WTC11 (cell line): ENCODE data around the gene MSGN1. TPM values are rescaled to one million over a fixed set of nuclear protein-coding genes. Genes with fewer than 3 reads are reported as not detected.

ENCODE experiments used
- ATAC-seq: fragments of 200-7000 bp; cut with Tn5 transposase; 2 replicates; pipeline ENCODE4 v1.10.0; 2021; ENCODE audit warnings: mild to moderate bottlenecking, moderate library complexity
- CTCF ChIA-PET: fragments of 300-600 bp; sonication (Branson Sonifier 250); formaldehyde crosslinking; loops from one replicate; lab custom pipeline; 2021; ENCODE audit warnings: antibody characterized with exemption; lab: Charles Lee
- POLR2A ChIA-PET: fragments of 350-600 bp; sonication (Branson Sonifier 250); formaldehyde crosslinking; loops from one replicate; lab custom pipeline; 2021; ENCODE audit warnings: antibody characterized with exemption; lab: Charles Lee
- DNase-seq: peaks from one replicate; pipeline ENCODE4 v3.0.0; 2021; ENCODE audit warnings: low spot score
- H3K27ac Mint-ChIP-seq: 2 replicates; pipeline ENCODE4 v1.8.0; 2021; ENCODE audit warnings: mixed read lengths
- H3K27me3 Mint-ChIP-seq: 2 replicates; pipeline ENCODE4 v1.8.0; 2021; ENCODE audit warnings: low read depth, mild to moderate bottlenecking, moderate library complexity, mixed read lengths
- H3K36me3 Mint-ChIP-seq: 2 replicates; pipeline ENCODE4 v1.8.0; 2021; ENCODE audit warnings: mixed read lengths
- H3K4me1 Mint-ChIP-seq: 2 replicates; pipeline ENCODE4 v1.8.0; 2022; ENCODE audit warnings: mixed read lengths
- H3K4me3 Mint-ChIP-seq: 2 replicates; pipeline ENCODE4 v1.8.0; 2021; ENCODE audit warnings: mild to moderate bottlenecking, moderate library complexity, mixed read lengths
- H3K9me3 Mint-ChIP-seq: 2 replicates; pipeline ENCODE4 v1.8.0; 2021; ENCODE audit warnings: mixed read lengths
- FOXJ3 ChIP-seq: sonication (generic); formaldehyde crosslinking; IDR thresholded peaks from 2 replicates; pipeline ENCODE4 v1.9.0; 2021; ENCODE audit warnings: missing genetic modification reagents, mild to moderate bottlenecking, borderline replicate concordance
- GRHL2 ChIP-seq: fragments of 250-450 bp; sonication (Bioruptor Pico); IDR thresholded peaks from 2 replicates; pipeline ENCODE4 v1.8.0; 2022; ENCODE audit warnings: mild to moderate bottlenecking, moderate library complexity; ENCODE audit not compliant: insufficient replicate concordance, severe bottlenecking
- GTF2I ChIP-seq: fragments of 250-450 bp; sonication (Bioruptor Pico); conservative IDR thresholded peaks from 2 replicates; pipeline ENCODE4 v1.4.0; 2021; ENCODE audit warnings: mild to moderate bottlenecking
- MYBL2 ChIP-seq: sonication (generic); formaldehyde crosslinking; IDR thresholded peaks from 2 replicates; pipeline ENCODE4 v1.8.1; 2023; ENCODE audit warnings: mild to moderate bottlenecking, moderate library complexity, missing genetic modification reagents
- NFE2L1 ChIP-seq: sonication (generic); formaldehyde crosslinking; IDR thresholded peaks from 2 replicates; pipeline ENCODE4 v1.8.1; 2023; ENCODE audit warnings: missing genetic modification reagents
- SP1 ChIP-seq: sonication (generic); formaldehyde crosslinking; conservative IDR thresholded peaks from 2 replicates; pipeline ENCODE4 v1.8.1; 2022; ENCODE audit warnings: missing genetic modification reagents
- ZBTB21 ChIP-seq: sonication (generic); formaldehyde crosslinking; IDR thresholded peaks from 2 replicates; pipeline ENCODE4 v1.8.1; 2023; ENCODE audit warnings: mild to moderate bottlenecking, missing genetic modification reagents, borderline replicate concordance
- ZNF121 ChIP-seq: sonication (generic); formaldehyde crosslinking; IDR thresholded peaks from 2 replicates; pipeline ENCODE4 v1.8.0; 2023; ENCODE audit warnings: missing genetic modification reagents
- ZNF416 ChIP-seq: fragments of 250-450 bp; sonication (Bioruptor Pico); IDR thresholded peaks from 2 replicates; pipeline ENCODE4 v1.9.0; 2021; ENCODE audit warnings: mild to moderate bottlenecking, inconsistent platforms
- total RNA-seq: library from RNA; stranded (reverse); gene quantifications from 3 replicates; pipeline ENCODE4 v1.2.3, GENCODE V29; 2021
- TF ChIP-seq, protein P1 (sequence below): sonication (generic); formaldehyde crosslinking; conservative IDR thresholded peaks from 2 replicates; pipeline ENCODE4 v1.8.1; 2023; ENCODE audit warnings: mild to moderate bottlenecking, low read depth, missing genetic modification reagents, moderate library complexity
- TF ChIP-seq, protein P2 (sequence below): sonication (generic); formaldehyde crosslinking; IDR thresholded peaks from 2 replicates; pipeline ENCODE4 v1.8.0; 2022; ENCODE audit warnings: mild to moderate bottlenecking, missing genetic modification reagents
- TF ChIP-seq, protein P3 (sequence below): sonication (generic); formaldehyde crosslinking; IDR thresholded peaks from 2 replicates; pipeline ENCODE4 v1.8.1; 2022; ENCODE audit warnings: mild to moderate bottlenecking, missing genetic modification reagents, moderate library complexity, borderline replicate concordance
- TF ChIP-seq, protein P4 (sequence below): fragments of 200-600 bp; IDR thresholded peaks from 2 replicates; pipeline ENCODE4 v1.8.0; 2022; ENCODE audit warnings: antibody characterized with exemption
- TF ChIP-seq, protein P5 (sequence below): sonication (generic); formaldehyde crosslinking; IDR thresholded peaks from 2 replicates; pipeline ENCODE4 v1.8.0; 2022; ENCODE audit warnings: mild to moderate bottlenecking, missing genetic modification reagents
- TF ChIP-seq, protein P6 (sequence below): sonication (generic); formaldehyde crosslinking; IDR thresholded peaks from 2 replicates; pipeline ENCODE4 v1.8.0; 2022; ENCODE audit warnings: missing genetic modification reagents
- TF ChIP-seq, protein P7 (sequence below): sonication (generic); formaldehyde crosslinking; IDR thresholded peaks from 2 replicates; pipeline ENCODE4 v1.8.1; 2022; ENCODE audit warnings: mild to moderate bottlenecking, moderate library complexity, missing genetic modification reagents

MSGN1 gene
- total RNA-seq, 1 experiment from 2014 or later = not detected

DNA sequence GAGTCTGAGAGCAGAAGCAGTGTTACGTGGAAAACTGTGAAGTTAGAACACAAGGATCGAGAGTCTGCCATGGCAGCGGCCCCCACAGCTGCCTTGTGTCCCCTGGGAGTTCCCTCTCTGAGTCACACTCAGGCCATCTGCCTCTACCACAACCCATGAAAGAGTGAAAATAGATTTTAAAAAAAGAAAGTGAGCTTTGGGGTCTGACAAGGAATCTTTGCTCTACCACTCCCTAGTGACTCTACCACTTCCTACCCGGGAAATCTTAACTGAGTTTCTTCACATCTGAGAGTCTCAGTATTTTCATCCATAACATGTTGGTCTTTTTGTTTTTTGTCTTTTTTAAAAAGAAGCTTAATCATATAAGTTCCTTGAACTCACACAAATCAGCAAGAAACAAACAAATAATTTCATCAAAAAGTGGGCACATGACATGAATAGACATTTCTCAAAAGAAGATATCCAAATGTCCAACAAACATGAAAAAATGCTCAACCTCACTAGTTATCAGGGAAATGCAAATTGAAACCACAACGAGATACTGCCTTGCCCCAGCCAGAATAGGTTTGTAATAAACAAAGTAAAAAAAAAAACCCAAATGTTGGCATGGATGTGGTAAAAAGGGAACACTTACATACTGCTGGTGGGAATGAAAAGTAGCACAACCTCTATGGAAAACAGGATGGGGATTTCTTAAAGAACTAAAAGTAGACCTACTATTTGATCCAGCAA, 2.4 kb upstream of the MSGN1 start (continued):
- TF ChIP-seq, protein P1, sequence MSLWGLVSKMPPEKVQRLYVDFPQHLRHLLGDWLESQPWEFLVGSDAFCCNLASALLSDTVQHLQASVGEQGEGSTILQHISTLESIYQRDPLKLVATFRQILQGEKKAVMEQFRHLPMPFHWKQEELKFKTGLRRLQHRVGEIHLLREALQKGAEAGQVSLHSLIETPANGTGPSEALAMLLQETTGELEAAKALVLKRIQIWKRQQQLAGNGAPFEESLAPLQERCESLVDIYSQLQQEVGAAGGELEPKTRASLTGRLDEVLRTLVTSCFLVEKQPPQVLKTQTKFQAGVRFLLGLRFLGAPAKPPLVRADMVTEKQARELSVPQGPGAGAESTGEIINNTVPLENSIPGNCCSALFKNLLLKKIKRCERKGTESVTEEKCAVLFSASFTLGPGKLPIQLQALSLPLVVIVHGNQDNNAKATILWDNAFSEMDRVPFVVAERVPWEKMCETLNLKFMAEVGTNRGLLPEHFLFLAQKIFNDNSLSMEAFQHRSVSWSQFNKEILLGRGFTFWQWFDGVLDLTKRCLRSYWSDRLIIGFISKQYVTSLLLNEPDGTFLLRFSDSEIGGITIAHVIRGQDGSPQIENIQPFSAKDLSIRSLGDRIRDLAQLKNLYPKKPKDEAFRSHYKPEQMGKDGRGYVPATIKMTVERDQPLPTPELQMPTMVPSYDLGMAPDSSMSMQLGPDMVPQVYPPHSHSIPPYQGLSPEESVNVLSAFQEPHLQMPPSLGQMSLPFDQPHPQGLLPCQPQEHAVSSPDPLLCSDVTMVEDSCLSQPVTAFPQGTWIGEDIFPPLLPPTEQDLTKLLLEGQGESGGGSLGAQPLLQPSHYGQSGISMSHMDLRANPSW (CRISPR knock-in tag) = no peak
- TF ChIP-seq, protein P2, sequence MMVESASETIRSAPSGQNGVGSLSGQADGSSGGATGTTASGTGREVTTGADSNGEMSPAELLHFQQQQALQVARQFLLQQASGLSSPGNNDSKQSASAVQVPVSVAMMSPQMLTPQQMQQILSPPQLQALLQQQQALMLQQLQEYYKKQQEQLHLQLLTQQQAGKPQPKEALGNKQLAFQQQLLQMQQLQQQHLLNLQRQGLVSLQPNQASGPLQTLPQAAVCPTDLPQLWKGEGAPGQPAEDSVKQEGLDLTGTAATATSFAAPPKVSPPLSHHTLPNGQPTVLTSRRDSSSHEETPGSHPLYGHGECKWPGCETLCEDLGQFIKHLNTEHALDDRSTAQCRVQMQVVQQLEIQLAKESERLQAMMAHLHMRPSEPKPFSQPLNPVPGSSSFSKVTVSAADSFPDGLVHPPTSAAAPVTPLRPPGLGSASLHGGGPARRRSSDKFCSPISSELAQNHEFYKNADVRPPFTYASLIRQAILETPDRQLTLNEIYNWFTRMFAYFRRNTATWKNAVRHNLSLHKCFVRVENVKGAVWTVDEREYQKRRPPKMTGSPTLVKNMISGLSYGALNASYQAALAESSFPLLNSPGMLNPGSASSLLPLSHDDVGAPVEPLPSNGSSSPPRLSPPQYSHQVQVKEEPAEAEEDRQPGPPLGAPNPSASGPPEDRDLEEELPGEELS (CRISPR knock-in tag) = no peak

DNA sequence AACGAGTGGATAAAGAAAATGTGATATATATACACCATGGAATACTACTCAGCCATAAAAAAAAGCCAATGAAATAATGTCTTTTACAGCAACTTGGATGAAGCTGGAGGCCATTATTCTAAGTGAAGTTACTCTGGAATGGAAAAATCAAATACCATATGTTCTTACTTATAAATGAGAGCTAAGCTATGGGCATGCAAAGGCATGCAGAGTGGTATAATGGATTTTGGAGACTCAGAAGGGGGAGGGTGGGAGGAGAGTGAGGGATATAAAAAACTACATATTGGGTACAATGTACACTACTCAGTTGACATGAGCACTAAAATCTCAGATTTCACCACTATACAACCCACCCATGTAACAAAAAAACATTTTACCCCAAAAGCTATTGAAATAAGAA, 1.7 kb upstream of the MSGN1 start:
- DNase-seq = no peak
- no peaks in the 10 kb centered on the region for H3K9me3 Mint-ChIP-seq
- H3K4me1 Mint-ChIP-seq = peaks cover 31% of the 10 kb centered on the region
- no peak overlapping the region for H3K27ac Mint-ChIP-seq
- H3K4me3 Mint-ChIP-seq = no peak overlapping the region
- no peak for ATAC-seq
- POLR2A ChIA-PET = no interaction called here
- H3K36me3 Mint-ChIP-seq = no peaks in the 10 kb centered on the region
- peaks cover 5% of the 10 kb centered on the region; the same call in 1 of the 2 replicates for H3K27me3 Mint-ChIP-seq
- CTCF ChIA-PET = no interaction called here
- no peak for TF ChIP-seq SP1 (CRISPR knock-in tag)
- no peak for TF ChIP-seq GRHL2 (CRISPR knock-in tag)
- no peak for TF ChIP-seq GTF2I (CRISPR knock-in tag)
- no peak for TF ChIP-seq MYBL2
- TF ChIP-seq, protein P3, sequence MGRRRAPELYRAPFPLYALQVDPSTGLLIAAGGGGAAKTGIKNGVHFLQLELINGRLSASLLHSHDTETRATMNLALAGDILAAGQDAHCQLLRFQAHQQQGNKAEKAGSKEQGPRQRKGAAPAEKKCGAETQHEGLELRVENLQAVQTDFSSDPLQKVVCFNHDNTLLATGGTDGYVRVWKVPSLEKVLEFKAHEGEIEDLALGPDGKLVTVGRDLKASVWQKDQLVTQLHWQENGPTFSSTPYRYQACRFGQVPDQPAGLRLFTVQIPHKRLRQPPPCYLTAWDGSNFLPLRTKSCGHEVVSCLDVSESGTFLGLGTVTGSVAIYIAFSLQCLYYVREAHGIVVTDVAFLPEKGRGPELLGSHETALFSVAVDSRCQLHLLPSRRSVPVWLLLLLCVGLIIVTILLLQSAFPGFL (CRISPR knock-in tag) = no peak
- TF ChIP-seq ZBTB21 (CRISPR knock-in tag) = no peak
- no peak for TF ChIP-seq NFE2L1
- no peak for TF ChIP-seq ZNF121
- TF ChIP-seq ZNF416 (CRISPR knock-in tag) = no peak
- TF ChIP-seq FOXJ3 (CRISPR knock-in tag) = no peak
- TF ChIP-seq, protein P4, sequence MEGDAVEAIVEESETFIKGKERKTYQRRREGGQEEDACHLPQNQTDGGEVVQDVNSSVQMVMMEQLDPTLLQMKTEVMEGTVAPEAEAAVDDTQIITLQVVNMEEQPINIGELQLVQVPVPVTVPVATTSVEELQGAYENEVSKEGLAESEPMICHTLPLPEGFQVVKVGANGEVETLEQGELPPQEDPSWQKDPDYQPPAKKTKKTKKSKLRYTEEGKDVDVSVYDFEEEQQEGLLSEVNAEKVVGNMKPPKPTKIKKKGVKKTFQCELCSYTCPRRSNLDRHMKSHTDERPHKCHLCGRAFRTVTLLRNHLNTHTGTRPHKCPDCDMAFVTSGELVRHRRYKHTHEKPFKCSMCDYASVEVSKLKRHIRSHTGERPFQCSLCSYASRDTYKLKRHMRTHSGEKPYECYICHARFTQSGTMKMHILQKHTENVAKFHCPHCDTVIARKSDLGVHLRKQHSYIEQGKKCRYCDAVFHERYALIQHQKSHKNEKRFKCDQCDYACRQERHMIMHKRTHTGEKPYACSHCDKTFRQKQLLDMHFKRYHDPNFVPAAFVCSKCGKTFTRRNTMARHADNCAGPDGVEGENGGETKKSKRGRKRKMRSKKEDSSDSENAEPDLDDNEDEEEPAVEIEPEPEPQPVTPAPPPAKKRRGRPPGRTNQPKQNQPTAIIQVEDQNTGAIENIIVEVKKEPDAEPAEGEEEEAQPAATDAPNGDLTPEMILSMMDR = no peak
- TF ChIP-seq, protein P1 (CRISPR knock-in tag) = no peak
- TF ChIP-seq, protein P5, sequence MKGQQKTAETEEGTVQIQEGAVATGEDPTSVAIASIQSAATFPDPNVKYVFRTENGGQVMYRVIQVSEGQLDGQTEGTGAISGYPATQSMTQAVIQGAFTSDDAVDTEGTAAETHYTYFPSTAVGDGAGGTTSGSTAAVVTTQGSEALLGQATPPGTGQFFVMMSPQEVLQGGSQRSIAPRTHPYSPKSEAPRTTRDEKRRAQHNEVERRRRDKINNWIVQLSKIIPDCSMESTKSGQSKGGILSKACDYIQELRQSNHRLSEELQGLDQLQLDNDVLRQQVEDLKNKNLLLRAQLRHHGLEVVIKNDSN = no peak
- TF ChIP-seq, protein P6, sequence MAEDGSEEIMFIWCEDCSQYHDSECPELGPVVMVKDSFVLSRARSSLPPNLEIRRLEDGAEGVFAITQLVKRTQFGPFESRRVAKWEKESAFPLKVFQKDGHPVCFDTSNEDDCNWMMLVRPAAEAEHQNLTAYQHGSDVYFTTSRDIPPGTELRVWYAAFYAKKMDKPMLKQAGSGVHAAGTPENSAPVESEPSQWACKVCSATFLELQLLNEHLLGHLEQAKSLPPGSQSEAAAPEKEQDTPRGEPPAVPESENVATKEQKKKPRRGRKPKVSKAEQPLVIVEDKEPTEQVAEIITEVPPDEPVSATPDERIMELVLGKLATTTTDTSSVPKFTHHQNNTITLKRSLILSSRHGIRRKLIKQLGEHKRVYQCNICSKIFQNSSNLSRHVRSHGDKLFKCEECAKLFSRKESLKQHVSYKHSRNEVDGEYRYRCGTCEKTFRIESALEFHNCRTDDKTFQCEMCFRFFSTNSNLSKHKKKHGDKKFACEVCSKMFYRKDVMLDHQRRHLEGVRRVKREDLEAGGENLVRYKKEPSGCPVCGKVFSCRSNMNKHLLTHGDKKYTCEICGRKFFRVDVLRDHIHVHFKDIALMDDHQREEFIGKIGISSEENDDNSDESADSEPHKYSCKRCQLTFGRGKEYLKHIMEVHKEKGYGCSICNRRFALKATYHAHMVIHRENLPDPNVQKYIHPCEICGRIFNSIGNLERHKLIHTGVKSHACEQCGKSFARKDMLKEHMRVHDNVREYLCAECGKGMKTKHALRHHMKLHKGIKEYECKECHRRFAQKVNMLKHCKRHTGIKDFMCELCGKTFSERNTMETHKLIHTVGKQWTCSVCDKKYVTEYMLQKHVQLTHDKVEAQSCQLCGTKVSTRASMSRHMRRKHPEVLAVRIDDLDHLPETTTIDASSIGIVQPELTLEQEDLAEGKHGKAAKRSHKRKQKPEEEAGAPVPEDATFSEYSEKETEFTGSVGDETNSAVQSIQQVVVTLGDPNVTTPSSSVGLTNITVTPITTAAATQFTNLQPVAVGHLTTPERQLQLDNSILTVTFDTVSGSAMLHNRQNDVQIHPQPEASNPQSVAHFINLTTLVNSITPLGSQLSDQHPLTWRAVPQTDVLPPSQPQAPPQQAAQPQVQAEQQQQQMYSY (CRISPR knock-in tag) = no peak
- TF ChIP-seq, protein P7, sequence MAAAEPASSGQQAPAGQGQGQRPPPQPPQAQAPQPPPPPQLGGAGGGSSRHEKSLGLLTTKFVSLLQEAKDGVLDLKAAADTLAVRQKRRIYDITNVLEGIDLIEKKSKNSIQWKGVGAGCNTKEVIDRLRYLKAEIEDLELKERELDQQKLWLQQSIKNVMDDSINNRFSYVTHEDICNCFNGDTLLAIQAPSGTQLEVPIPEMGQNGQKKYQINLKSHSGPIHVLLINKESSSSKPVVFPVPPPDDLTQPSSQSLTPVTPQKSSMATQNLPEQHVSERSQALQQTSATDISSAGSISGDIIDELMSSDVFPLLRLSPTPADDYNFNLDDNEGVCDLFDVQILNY (CRISPR knock-in tag) = no peak
